Esophagus muscularis mucosa (tissue), 4 donors: ENCODE data around the gene RPS25. TPM values are rescaled to one million over a fixed set of nuclear protein-coding genes. Genes with fewer than 3 reads are reported as not detected.

Source experiments
- DNase-seq: peaks from one replicate; pipeline ENCODE4 v3.0.0-alpha.2; 2017; ENCODE audit errors: extremely low spot score
- H3K27ac ChIP-seq, 4 donors: fragments of 200-600 bp; sonication (generic); replicated peaks in 1 of 4; 1 replicate in 3 of 4; 2 replicates in 1 of 4; pipeline ENCODE4 v1.5.1; 2016 to 2019; ENCODE audit warnings: mild to moderate bottlenecking in 1 of 4
- H3K27me3 ChIP-seq, 4 donors: fragments of 200-600 bp; sonication (generic); one replicate each; pipeline versions ENCODE4 v1.5.1 to v1.6.0; 2016 to 2019
- H3K36me3 ChIP-seq, 4 donors: fragments of 200-600 bp; sonication (generic); one replicate each; pipeline ENCODE4 v1.5.1; 2016 to 2019
- H3K4me1 ChIP-seq, 4 donors: fragments of 200-600 bp; sonication (generic); one replicate each; pipeline ENCODE4 v1.5.1; 2016 to 2019
- H3K4me3 ChIP-seq, 4 donors: fragments of 200-600 bp; sonication (generic); 1 replicate in 2 of 4; 2 replicates in 2 of 4; pipeline ENCODE4 v1.5.1; 2016 to 2019; ENCODE audit warnings: mild to moderate bottlenecking in 4 of 4, moderate library complexity in 1 of 4
- H3K9me3 ChIP-seq, 4 donors: fragments of 200-600 bp; sonication (generic); 1 replicate in 3 of 4; 2 replicates in 1 of 4; pipeline ENCODE4 v1.5.1; 2016 to 2019
- EP300 ChIP-seq: sonication (generic); formaldehyde crosslinking; IDR thresholded peaks from one replicate; pipeline ENCODE4 v1.6.1; 2017; ENCODE audit warnings: antibody characterized with exemption
- POLR2A ChIP-seq: fragments of 450-650 bp; IDR thresholded peaks from one replicate; pipeline ENCODE4 v1.6.1; 2017; ENCODE audit warnings: antibody characterized with exemption, moderate library complexity, mild to moderate bottlenecking, low read depth
- POLR2AphosphoS5 ChIP-seq, 2 donors: sonication (generic); formaldehyde crosslinking; IDR thresholded peaks; one replicate each; pipeline ENCODE4 v1.6.1; 2017; ENCODE audit warnings: antibody characterized with exemption in 2 of 2
- WGBS: methylation state at CpG from one replicate; pipeline ENCODE4 v1.1.5; 2018; 5-methylcytosine and 5-hydroxymethylcytosine counted together
- intact Hi-C: fragments of 100-400 bp; cut with DNase I; formaldehyde crosslinking; loops from one replicate; pipeline ENCODE4 v1.15.1; 2023
- total RNA-seq, 4 donors: library from RNA; depleted of rRNA; stranded (reverse); fragments of >200 nt; gene quantifications; one replicate each; pipeline versions ENCODE4 v1.1.0 to v1.2.1, GENCODE V29; 2016
- TF ChIP-seq, protein P1 (sequence below), 3 experiments: fragments of 200-600 bp in 2 of 3; fragments of 450-650 bp in 1 of 3; sonication (generic) in 2 of 3; IDR thresholded peaks; one replicate each; pipeline ENCODE4 v1.5.1; 2017 to 2019; ENCODE audit warnings: antibody characterized with exemption in 3 of 3, mild to moderate bottlenecking in 2 of 3, moderate library complexity in 1 of 3

Gene RPS25
- total RNA-seq, 4 donors from 2014 or later, result 1,036 to 2,235 (median 1,740) TPM

DNA sequence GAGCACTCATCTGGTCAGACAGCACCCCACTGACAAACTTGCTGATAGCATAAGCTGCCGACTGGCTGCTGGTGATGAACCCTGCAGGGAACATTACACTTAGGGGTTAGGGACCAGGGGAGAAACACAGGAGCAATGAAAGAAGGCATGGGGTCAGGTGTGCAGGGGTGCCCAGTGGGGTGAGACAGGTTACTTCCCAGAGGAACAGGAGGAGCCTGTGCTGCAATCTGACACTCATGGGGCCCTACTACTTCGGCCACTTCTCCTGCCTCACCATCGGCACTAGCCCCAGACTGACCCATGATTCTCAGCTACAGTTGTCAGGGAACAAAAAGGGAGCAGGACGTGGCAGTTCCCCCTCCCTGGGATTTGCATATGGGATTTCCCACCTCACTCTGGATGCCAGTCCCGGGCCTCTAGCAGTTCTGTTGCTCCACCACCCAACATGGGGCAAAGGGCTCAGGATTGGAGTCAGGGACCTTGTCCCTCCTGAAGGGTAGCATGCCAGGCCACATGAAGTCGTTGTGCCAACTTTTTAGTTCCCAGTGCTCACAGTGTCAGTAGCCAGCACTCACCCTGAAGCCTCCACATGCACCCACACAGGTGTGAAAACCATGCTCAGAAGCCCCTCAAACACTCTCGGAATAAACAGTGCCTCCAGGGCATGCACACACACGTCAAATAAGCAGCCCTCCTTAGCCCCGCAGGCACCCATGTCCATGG lies 10.4 kb upstream of the RPS25 start:
- Histone ChIP-seq H3K4me1 (peaks cover 15 to 36% (median 29%) of the 10 kb centered on the region in 4 donors), H3K27ac (no peak overlapping the region), H3K9me3 (no peaks in the 10 kb centered on the region), H3K27me3 (no peaks in the 10 kb centered on the region), H3K36me3 (peaks cover 7 to 51% (median 44%) of the 10 kb centered on the region in 4 donors), H3K4me3 (no peak overlapping the region)
- 90% methylated on average over 5 of the region's 9 CpGs for WGBS
- no peak for DNase-seq
- TF ChIP-seq EP300, result no peak
- TF ChIP-seq, protein P1, sequence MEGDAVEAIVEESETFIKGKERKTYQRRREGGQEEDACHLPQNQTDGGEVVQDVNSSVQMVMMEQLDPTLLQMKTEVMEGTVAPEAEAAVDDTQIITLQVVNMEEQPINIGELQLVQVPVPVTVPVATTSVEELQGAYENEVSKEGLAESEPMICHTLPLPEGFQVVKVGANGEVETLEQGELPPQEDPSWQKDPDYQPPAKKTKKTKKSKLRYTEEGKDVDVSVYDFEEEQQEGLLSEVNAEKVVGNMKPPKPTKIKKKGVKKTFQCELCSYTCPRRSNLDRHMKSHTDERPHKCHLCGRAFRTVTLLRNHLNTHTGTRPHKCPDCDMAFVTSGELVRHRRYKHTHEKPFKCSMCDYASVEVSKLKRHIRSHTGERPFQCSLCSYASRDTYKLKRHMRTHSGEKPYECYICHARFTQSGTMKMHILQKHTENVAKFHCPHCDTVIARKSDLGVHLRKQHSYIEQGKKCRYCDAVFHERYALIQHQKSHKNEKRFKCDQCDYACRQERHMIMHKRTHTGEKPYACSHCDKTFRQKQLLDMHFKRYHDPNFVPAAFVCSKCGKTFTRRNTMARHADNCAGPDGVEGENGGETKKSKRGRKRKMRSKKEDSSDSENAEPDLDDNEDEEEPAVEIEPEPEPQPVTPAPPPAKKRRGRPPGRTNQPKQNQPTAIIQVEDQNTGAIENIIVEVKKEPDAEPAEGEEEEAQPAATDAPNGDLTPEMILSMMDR (IDR thresholded peaks at IDR 0.05), result no peak
- no peak for TF ChIP-seq POLR2AphosphoS5 (IDR thresholded peaks at IDR 0.05)
- TF ChIP-seq POLR2A, result no peak
- intact Hi-C loops, result no loop called here

DNA sequence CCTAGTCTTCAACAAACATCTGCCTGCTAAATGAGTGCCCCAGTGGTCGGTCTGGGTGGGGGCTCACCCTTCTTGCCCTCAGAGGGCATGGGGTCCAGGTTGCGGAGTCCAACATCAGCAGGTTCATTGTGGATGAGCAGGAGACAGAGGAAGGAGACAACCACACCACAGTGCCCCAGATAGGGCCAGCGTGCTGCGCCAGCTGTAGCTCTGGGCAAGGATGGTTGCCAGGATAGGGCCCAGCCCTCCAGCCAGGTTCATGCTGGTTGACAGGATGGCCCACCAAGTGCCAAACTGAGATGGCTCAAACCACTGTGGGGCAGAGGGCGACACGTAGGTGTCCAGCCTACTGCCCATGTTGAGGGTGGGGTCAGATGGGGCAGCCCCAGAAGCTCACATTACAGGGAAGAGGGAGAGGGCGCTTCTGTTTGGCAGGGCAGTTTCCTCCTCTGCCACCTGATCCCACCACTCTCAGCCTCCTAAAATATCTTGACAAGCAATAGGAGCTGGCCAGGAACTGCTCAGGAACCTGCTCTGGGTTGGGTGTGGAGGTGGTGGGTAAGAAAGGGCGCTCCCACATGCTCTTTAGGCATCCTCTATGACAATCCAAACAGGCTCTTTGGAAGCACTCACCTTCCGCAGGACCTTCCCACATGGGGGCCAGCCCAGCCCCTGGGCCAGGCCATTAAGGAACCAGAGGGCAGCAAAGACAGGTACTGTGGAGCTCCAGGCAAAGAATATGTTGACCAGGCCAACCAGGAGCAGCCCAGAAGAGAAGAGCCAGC lies 9.6 kb upstream of the RPS25 start:
- Histone ChIP-seq H3K27ac (no peak overlapping the region), H3K9me3 (no peaks in the 10 kb centered on the region), H3K4me3 (no peak overlapping the region), H3K4me1 (peaks cover 15 to 42% (median 29%) of the 10 kb centered on the region in 4 donors), H3K36me3 (peaks cover 7 to 58% (median 50%) of the 10 kb centered on the region in 4 donors), H3K27me3 (no peaks in the 10 kb centered on the region)
- DNase-seq, result no peak
- TF ChIP-seq POLR2AphosphoS5 (IDR thresholded peaks at IDR 0.05) (no peak), POLR2A (no peak), EP300 (no peak)
- TF ChIP-seq, protein P1 (IDR thresholded peaks at IDR 0.05), result no peak
- intact Hi-C loops, result no loop called here
- WGBS, result 93% methylated on average over 6 of the region's 9 CpGs

DNA sequence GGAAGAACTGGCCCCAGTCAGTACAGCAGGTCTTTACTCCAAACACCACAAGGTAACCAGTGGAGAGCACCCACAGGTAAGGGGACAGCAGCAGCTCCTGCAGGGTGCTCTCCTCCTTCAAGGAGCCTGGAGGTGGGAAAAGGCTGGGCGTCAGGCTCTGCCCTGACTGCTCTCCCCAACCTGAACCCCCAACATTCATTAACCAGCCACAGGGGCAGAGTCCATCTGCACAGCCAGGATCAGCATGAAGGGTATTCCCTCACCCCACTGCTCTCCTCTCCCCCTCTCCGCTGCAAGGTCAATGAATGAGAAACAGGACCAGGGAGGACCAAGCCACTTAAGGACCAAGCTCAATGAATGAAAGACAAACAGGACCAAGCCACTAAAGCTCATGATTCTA lies 8.8 kb upstream of the RPS25 start:
- no peak for DNase-seq
- Histone ChIP-seq H3K27ac (no peak overlapping the region), H3K36me3 (peaks cover 12 to 65% (median 58%) of the 10 kb centered on the region in 4 donors), H3K27me3 (no peaks in the 10 kb centered on the region), H3K9me3 (no peaks in the 10 kb centered on the region), H3K4me1 (peaks cover 15 to 42% (median 30%) of the 10 kb centered on the region in 4 donors), H3K4me3 (no peak overlapping the region)
- intact Hi-C loops, result no loop called here
- WGBS, result 90% methylated on average over 2 of the region's 2 CpGs
- TF ChIP-seq POLR2AphosphoS5 (IDR thresholded peaks at IDR 0.05) (no peak), EP300 (no peak), POLR2A (no peak)
- TF ChIP-seq, protein P1 (IDR thresholded peaks at IDR 0.05), result no peak

DNA sequence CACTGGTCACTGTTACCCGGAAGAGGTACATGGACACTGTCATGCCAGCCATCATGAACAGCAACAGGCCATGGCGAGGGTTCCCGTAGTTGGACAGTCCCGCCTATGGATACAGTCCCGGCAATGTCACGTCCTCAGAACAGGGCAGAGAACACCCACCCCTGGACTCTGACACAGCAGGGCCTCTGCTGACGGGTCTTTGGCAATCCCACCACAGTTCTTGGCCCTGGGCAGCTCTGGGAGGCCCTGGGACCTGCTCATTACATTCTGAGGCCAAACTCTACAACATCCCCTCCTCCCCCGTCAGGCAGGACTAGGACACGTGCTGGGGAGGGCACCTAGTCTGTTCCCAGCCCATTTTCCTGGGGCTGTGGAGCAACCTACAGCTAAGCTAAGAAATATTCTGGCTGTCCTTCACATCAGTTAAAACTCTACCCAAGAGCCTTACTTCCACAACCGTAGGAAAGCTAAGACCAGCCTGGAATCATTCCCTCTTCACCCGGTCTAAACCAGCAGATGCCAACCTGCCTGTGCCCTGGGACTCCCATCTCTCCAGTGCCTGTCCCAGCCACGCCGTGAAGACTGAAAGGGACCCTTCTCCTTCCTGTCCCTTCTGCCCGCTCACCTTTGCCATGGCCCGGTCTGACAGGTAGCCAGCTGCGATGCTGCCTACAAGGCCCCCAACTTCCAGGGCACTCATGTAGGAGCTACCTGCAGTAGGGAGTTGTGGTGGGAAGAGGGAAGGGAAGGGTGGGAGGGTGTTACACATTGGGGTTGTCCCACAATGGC lies 8.0 kb upstream of the RPS25 start:
- Histone ChIP-seq H3K27me3 (no peaks in the 10 kb centered on the region), H3K9me3 (no peaks in the 10 kb centered on the region), H3K27ac (peak overlapping the region in 1 of 4 donors; percentile 34), H3K4me1 (peaks cover 15 to 49% (median 35%) of the 10 kb centered on the region in 4 donors), H3K36me3 (peaks cover 16 to 73% (median 65%) of the 10 kb centered on the region in 4 donors), H3K4me3 (no peak overlapping the region)
- TF ChIP-seq, protein P1 (IDR thresholded peaks at IDR 0.05), result no peak
- TF ChIP-seq POLR2A (no peak), POLR2AphosphoS5 (IDR thresholded peaks at IDR 0.05) (no peak), EP300 (no peak)
- intact Hi-C loops, result no loop called here
- 88% methylated on average over 16 of the region's 16 CpGs for WGBS
- DNase-seq, result no peak
